DOHH2 (cell line): Measurements from ENCODE around the gene TCF7.

ENCODE experiments used
- CTCF ChIP-seq: fragments of 200-600 bp; sonication (generic); IDR thresholded peaks from one replicate; pipeline ENCODE4 v1.5.1; 2014; ENCODE audit warnings: antibody characterized with exemption, mild to moderate bottlenecking, low read depth, low read length; ENCODE audit not compliant: poor library complexity, severe bottlenecking
- EZH2phosphoT487 ChIP-seq: fragments of 200-600 bp; sonication (generic); IDR thresholded peaks from 2 replicates; pipeline ENCODE4 v1.6.1; 2017; ENCODE audit warnings: borderline replicate concordance, mild to moderate bottlenecking, antibody characterized with exemption, low read length, moderate library complexity, mixed read lengths

- no peak for TF ChIP-seq CTCF
- TF ChIP-seq EZH2phosphoT487, result no peak
These were observed 26.2 kb upstream of the TCF7 start for GRCh38 chr5:134088291-134088690.
